Skin epidermis (tissue), 12 donors: Measurements from ENCODE around the gene ASTN2.

Source experiments
- H3K27ac ChIP-seq, 21 experiments: fragments of 200-600 bp; sonication (generic) in 11 of 21; one replicate each; pipeline ENCODE4 v1.5.0; 2020; ENCODE audit warnings: mild to moderate bottlenecking in 3 of 21, inconsistent platforms in 2 of 21, moderate library complexity in 2 of 21
- H3K4me3 ChIP-seq, 7 experiments: fragments of 200-600 bp; sonication (generic) in 2 of 7; one replicate each; pipeline ENCODE4 v1.5.0; 2020; ENCODE audit warnings: inconsistent platforms in 2 of 7, mild to moderate bottlenecking in 2 of 7, moderate library complexity in 1 of 7

The ASTN2 gene

DNA sequence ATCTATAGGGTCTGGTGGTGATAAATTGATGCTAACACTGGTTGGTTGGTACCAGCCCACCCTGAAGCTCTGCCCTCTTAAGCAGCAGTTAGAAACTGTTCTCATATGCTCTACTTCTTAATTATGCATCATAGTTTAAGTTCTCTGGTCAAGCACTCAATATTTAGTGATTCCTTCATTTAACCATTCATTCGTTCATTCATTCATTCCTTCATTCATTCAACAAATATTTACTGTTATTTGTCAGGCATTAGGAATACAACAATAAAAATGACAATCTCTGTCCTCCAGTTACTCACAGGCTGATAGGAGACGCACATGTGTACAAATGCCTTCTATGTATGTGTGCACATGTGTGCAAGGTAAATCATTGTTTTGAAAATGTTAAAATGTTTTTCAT lies 673.1 kb downstream of the ASTN2 start:
- no peak overlapping the region for H3K27ac ChIP-seq
- no peak overlapping the region for H3K4me3 ChIP-seq

- Histone ChIP-seq H3K27ac (no peak overlapping the region), H3K4me3 (no peak overlapping the region)
These were observed 673.6 kb downstream of the ASTN2 start for GRCh38 chr9:116741086-116741740.

GRCh38 chr9:116737152-116737546 lies 677.7 kb downstream of the ASTN2 start:
- no peak overlapping the region for H3K27ac ChIP-seq
- H3K4me3 ChIP-seq = no peak overlapping the region

GRCh38 chr9:116736399-116737151 lies 678.3 kb downstream of the ASTN2 start:
- Histone ChIP-seq H3K4me3 (no peak overlapping the region), H3K27ac (no peak overlapping the region)

DNA sequence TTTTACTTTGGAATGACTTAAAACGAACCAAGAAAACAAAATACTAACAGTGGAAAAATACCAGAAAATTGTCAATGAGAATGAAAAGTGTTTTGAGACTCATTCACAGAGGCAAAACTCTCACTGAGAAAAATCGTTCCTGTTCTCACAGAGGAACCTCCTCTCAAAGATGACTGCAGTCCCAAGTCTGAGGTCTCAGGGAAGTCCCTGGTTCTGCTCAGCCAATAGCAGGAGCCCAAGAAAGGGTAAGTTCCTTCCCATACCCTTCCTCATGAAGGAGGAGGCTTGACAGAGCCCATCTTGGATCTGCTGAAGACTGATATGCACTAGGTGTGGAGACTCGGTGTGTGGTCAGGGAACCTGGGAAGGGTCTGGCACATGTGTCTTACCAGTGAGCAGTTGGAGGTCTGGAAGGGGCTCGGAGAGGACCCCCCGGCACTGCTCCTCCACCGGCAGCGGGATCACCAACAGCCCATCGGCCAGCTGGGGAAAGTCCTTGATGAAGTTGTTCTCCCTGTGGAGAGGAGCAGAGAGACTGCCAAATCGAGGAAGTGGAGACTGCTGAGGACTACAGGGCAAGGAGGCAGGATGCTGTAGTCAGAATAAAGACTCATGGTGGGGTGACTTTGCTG lies 681.7 kb downstream of the ASTN2 start:
- Histone ChIP-seq H3K4me3 (no peak overlapping the region), H3K27ac (no peak overlapping the region)

DNA sequence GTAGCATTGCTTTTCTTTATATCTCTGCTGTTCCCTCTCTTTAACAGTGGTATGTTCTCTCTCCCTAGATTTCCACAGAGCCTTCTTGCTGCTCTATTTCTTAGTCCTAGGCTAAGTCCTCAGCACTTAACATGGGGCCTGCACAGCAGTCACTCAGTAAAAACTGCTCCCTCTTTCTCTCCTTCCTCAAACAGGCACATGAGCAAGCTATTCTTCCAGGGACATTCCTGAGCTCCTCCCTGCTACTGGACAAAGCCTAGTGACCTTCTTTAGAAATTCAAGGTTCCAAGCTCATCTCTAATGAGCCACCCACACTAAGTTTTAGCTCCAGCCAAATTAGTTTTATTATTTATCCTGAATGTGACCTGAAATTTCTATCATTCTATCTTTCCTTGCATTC lies 688.3 kb downstream of the ASTN2 start:
- no peak overlapping the region for H3K27ac ChIP-seq

DNA sequence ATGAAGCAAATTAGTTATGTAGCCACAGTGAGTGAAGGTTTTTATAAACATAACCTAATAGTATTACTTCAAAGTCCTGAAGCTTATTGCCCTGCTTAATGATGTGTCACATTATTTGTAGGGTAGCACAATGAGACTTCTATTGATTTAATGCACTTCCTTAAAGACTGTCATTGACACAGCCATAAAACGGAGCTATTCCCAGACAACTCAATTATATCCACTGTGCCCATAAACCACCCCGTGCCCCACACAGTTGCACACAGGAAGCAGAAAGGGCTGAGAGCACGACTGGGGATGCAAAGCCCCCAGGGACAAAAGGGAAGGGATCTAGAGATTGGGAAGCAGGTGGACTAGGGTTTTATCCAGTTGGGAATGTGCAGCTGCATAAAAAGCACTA lies 690.7 kb downstream of the ASTN2 start:
- H3K4me3 ChIP-seq = no peak overlapping the region
- H3K27ac ChIP-seq = no peak overlapping the region

More for the DNA sequence above, 688.3 kb downstream of the ASTN2 start:
- no peak overlapping the region for H3K4me3 ChIP-seq

- Histone ChIP-seq H3K4me3 (no peak overlapping the region), H3K27ac (no peak overlapping the region)
These were observed 692.9 kb downstream of the ASTN2 start for GRCh38 chr9:116721944-116722343.

DNA sequence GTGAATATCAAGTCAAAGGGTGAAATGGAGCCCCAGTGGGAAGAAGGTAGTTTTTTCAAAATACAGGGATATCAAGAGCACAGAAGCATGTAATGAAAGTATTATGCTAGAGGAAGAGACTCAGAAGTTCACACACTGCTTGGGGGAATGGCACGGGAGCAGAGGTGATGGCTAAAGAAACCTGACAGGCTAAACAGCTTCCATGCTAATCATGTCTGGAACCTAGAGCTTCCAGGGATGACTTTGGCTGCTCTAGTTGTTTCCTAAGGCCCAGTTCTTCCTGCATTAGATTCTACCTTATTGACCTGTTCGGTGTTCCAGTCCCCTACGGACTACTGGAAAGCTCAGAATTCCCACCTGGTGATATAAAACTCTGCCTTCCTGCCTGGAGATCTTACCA lies 693.4 kb downstream of the ASTN2 start:
- Histone ChIP-seq H3K27ac (no peak overlapping the region), H3K4me3 (no peak overlapping the region)

DNA sequence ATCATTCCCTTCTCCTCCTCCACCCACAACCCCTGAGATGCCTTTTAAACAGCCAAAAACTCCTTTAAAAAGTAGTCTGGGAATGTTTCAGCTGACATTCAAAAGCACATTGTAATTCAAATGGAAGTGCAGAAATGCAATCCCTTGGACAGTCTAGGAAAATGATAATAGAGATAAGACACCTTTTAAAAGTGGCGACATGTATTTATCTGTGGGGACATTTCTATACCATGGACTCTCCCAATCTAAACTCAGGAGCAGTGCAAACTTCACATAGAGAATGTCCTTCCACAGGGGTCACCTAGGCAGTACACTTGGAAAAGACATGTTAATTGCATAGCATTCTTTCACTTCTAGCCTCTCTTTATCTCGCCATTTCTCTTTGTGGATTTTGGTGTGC lies 694.7 kb downstream of the ASTN2 start:
- Histone ChIP-seq H3K27ac (no peak overlapping the region), H3K4me3 (no peak overlapping the region)

DNA sequence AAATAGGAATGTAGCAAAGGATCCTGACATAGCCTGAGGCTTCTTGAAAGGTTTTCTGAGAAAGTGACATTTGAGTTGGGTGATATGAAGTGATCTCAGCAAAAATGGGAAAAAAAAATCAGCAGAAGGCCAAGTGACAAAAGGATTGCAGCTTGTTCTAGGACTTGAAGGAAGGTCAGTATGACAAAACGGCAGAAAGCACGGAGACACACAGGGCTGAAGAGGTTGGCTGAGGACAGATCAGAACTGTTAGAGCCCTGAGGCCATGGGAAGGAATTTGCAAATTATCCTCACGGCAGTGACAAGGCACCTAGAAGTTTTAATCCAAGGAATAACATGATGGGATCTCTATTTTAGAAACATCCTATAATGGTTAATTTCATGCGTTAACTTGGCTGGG lies 696.7 kb downstream of the ASTN2 start:
- Histone ChIP-seq H3K27ac (no peak overlapping the region), H3K4me3 (no peak overlapping the region)

DNA sequence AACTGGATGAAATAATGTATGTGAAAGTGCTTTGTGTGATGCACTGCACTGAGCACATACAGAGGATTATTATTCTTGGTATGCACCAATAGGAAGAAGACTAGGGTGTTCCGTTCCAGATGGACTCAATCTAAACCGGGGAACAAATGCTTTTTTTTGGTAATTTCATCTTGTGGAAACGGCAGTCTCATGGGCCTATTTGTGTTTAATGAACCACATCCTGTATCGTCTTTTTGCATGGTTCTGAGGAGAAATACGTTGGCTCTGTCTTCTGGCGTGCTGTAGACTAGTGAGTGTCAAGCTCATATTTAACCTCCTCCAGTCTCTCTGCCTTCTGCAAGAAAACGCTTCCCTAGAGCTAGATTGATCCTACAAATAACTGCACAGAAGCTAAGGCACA lies 697.7 kb downstream of the ASTN2 start:
- Histone ChIP-seq H3K4me3 (no peak overlapping the region), H3K27ac (no peak overlapping the region)

DNA sequence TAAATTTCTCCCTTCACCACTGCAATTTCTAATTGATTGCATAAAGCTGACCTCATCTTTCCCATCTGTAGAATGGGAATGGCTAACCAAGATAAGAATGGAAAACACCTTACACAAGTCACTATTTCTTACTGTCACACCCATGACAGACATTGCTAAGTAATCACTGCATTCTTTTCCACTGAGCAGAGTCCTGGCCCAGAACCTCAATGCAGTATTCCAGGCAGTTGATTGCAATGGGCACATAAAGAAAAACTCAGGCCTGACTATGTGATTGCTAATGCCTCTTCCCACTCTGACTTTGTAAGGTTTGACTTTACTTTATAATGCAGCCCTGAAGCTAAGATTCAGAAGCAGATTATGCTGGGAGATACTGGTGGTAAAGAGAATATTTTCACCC lies 698.4 kb downstream of the ASTN2 start:
- H3K4me3 ChIP-seq = no peak overlapping the region

GRCh38 chr9:116715751-116716150 lies 699.1 kb downstream of the ASTN2 start:
- Histone ChIP-seq H3K4me3 (no peak overlapping the region), H3K27ac (no peak overlapping the region)

More for the DNA sequence above, 698.4 kb downstream of the ASTN2 start:
- H3K27ac ChIP-seq = no peak overlapping the region

DNA sequence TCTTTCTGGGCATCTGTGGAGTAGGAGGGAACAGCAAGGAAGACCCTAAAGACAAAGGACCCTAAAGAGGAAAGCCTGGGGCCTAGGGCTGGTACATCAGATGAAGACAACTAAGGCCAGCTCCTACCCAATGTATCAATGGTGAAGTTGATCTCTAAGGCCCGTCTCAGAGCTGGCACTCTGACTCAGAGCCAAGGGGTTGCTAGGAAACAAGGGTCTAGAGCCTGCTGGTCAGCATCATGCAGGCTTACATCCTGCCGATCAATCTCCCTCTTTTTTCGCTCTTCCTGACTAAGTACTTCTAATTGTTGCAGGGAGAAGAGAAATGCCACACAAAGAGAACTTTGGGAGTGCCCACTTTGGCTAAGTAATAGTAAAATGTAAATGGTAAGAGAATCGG lies 701.6 kb downstream of the ASTN2 start:
- H3K4me3 ChIP-seq = no peak overlapping the region
- no peak overlapping the region for H3K27ac ChIP-seq

GRCh38 chr9:116712781-116713180 lies 702.1 kb downstream of the ASTN2 start:
- H3K4me3 ChIP-seq = no peak overlapping the region
- H3K27ac ChIP-seq = no peak overlapping the region

DNA sequence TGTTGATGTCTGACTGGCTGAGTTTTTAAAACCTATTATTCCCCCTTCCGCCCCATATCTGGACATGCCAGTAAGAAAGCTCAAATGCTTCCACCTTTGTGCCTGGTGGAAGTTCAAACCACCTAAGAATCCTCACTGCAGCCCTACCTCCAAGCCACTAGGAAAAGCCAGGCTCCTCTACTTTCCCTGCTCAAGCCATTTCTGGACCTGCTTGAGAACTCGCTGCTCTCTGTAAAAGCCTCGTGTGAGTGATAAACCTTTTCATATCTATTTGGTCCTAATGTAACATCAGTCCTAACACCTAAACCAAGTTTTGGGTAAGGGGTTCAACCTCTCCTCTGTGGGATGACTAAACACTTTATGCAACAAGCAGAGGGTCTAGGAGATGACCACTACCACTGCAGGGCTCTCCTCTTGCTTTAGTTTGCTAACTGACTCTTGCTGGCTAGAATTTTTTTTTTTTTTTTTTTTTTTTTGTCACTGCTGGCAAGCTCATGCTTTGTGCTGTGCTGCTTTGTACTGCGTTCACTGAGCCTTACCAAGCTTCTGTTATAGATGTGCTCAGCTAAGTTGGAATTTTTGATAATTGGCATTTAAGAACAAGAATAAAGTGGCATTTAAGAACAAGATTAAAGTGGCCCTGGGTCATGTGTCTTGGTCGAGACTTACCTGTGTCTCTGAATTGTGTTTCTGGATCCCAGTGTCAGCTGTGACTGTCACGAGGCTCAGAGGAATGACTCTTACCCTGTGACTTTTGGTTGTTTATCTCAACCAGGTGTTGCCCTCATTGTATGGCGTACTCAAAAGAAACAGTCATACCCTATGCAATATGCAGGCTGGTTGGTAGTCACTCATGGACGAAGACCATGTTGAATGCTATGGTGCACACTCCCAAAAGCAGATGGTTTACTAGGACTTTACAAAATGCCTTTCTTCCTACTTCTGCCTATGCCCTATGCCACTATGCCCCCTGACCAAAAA lies 708.3 kb downstream of the ASTN2 start:
- Histone ChIP-seq H3K27ac (no peak overlapping the region), H3K4me3 (no peak overlapping the region)

DNA sequence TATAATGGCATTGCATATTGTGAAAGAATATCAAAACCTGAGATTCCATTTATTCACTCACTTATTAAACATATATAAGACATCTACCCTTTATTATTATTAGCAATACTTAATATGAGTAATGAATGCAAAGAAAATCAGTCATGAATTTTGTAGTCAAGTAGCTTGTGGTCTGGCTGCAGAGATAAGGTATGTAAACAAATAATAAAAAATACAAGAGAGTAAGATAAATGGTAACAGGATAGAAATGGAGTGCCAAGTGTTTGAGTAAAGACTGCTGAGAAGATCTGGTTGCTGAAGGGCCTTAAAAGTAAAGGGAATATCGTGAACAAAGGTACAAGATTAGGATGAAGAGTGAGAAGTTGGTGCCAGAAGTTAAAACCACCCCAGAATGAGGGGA lies 709.3 kb downstream of the ASTN2 start:
- H3K27ac ChIP-seq = no peak overlapping the region
- H3K4me3 ChIP-seq = no peak overlapping the region

DNA sequence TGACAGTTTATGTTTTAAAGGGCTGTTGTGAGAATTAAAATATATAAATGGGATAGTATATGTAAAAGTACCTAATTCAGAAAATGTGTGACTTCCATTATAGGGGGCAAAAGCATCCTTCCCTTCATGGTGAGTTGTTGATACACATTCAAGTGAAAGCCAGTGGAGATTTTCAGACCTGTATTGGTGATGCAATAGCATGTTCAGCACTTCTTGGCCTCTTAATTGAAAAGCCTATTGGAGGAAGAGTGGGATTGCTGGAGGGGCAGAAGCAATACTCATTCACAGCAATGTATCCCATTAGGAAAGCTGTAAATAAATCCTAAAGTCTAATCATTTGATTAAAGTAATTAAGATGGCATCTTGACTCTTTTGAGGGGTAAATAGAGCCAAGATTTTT lies 710.4 kb downstream of the ASTN2 start:
- Histone ChIP-seq H3K27ac (no peak overlapping the region), H3K4me3 (no peak overlapping the region)

- H3K27ac ChIP-seq = no peak overlapping the region
- no peak overlapping the region for H3K4me3 ChIP-seq
These were observed 711.2 kb downstream of the ASTN2 start for GRCh38 chr9:116703634-116704033.
